Measurements from ENCODE around the gene SEMA3F.

GRCh38 chr3:50224639-50225038 is 69.5 kb downstream of the SEMA3F start:
- TF ChIP-seq TARDBP (IDR thresholded peaks at IDR 0.05), result no peak
- no peak for TF ChIP-seq FOXA1 (IDR thresholded peaks at IDR 0.05)
- no peak for TF ChIP-seq SUZ12 (IDR thresholded peaks at IDR 0.05)
- no peak for TF ChIP-seq FOXM1 (IDR thresholded peaks at IDR 0.05; ENCODE audit: borderline replicate concordance)
- no peak for TF ChIP-seq FOXK2 (IDR thresholded peaks at IDR 0.05)
- no peak for TF ChIP-seq HDGF (IDR thresholded peaks at IDR 0.05; ENCODE audit: borderline replicate concordance)
- TF ChIP-seq SP1 (IDR thresholded peaks at IDR 0.05), result no peak
- no peak for TF ChIP-seq PKNOX1 (IDR thresholded peaks at IDR 0.05)
- TF ChIP-seq ELF4 (IDR thresholded peaks at IDR 0.05), result no peak
- TF ChIP-seq BHLHE40 (IDR thresholded peaks at IDR 0.05; ENCODE audit: borderline replicate concordance), result no peak
- TF ChIP-seq ARNT (IDR thresholded peaks at IDR 0.05), result no peak
- no peak for TF ChIP-seq ZNF384 (IDR thresholded peaks at IDR 0.05)
- TF ChIP-seq LEF1 (IDR thresholded peaks at IDR 0.05; ENCODE audit: borderline replicate concordance), result no peak

All from HEK293T (cell line).